GM20000 (cell line): ENCODE results near the gene RELL2.

Source experiments
- DNase-seq: peaks from one replicate; pipeline ENCODE4 v3.0.0; 2012; ENCODE audit warnings: low spot score
- TF ChIP-seq, protein P1 (sequence below): IDR thresholded peaks from 2 replicates; pipeline ENCODE4 v1.5.1; 2012; ENCODE audit warnings: mild to moderate bottlenecking, control low read depth; ENCODE audit errors: extremely low read depth, missing control alignments

Gene RELL2

GRCh38 chr5:141662028-141662427, 25.2 kb downstream of the RELL2 start:
- no peak for DNase-seq
- TF ChIP-seq, protein P1, sequence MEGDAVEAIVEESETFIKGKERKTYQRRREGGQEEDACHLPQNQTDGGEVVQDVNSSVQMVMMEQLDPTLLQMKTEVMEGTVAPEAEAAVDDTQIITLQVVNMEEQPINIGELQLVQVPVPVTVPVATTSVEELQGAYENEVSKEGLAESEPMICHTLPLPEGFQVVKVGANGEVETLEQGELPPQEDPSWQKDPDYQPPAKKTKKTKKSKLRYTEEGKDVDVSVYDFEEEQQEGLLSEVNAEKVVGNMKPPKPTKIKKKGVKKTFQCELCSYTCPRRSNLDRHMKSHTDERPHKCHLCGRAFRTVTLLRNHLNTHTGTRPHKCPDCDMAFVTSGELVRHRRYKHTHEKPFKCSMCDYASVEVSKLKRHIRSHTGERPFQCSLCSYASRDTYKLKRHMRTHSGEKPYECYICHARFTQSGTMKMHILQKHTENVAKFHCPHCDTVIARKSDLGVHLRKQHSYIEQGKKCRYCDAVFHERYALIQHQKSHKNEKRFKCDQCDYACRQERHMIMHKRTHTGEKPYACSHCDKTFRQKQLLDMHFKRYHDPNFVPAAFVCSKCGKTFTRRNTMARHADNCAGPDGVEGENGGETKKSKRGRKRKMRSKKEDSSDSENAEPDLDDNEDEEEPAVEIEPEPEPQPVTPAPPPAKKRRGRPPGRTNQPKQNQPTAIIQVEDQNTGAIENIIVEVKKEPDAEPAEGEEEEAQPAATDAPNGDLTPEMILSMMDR, result no peak

DNA sequence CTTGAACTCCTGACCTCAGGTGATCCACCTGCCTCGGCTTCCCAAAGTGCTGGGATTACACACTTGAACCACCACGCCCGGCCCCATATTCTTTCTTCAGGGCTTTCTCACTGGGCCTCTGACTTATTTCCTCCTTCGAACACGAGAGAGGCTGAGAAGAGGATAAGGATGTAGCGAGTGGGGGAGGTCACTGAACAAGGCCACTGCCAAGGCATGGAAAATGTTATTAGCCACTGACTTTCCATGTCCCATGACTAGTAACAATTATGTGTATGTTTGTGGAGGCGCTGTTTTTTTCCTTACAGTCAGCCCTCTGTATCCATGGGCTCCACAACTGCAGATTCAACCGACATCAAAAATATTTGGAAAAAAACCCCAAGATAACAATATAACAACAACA, 26.7 kb downstream of the RELL2 start:
- TF ChIP-seq, protein P1, result no peak
- DNase-seq, result no peak

- DNase-seq, result peak; percentile 89
- TF ChIP-seq, protein P1, result peak; percentile 82
These were observed 28.1 kb downstream of the RELL2 start for GRCh38 chr5:141664733-141665461.

GRCh38 chr5:141665995-141666940, 29.5 kb downstream of the RELL2 start:
- no peak for DNase-seq
- TF ChIP-seq, protein P1, result no peak

DNA sequence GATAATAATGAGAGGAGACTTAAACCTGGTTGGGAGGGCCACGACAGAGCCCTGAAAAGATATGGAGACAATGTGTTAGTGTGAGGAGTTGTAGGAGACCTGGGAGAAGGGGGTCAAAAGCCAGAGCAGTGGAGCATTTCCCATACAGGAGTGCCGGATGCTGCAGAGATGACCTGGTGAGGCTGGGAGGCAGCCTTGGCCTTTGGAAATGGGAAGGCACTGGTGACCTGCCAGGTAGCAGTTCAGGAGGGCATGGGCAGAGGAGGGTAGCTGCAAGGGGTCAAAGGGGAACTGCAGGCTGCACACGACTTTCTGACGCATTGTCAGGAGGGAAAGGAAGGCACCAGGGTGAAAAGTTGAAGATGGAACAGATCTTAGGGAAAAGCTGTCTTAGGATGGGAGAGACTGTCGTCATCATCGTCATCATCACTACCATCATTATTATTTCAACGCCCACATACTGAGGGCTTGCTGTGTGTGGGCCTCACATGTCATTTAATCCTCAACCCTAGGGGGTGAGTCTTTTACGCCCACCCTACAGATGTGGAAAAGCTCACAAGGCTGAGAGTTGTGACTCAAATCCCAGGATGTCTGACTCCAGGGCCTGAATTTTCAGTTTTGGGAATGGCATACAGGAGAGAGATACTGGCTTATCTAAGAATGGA, 31.9 kb downstream of the RELL2 start:
- no peak for DNase-seq
- TF ChIP-seq, protein P1, result no peak

GRCh38 chr5:141669520-141669919, 32.7 kb downstream of the RELL2 start:
- no peak for DNase-seq
- TF ChIP-seq, protein P1, result no peak
